CD4-positive, alpha-beta T cell (primary cell): Measurements from ENCODE around the gene HDAC4. TPM values are rescaled to one million over a fixed set of nuclear protein-coding genes. Genes with fewer than 3 reads are reported as not detected.

Experiments used
- ATAC-seq: fragments of 200-7000 bp; cut with Tn5 transposase; one replicate; pipeline ENCODE4 v1.10.0; 2022; ENCODE audit warnings: mild to moderate bottlenecking; ENCODE audit not compliant: poor library complexity
- CTCF ChIA-PET: fragments of 350-600 bp; sonication (Branson Sonifier 250); formaldehyde crosslinking; loops from one replicate; lab custom pipeline; 2021; ENCODE audit warnings: antibody characterized with exemption, inconsistent platforms; lab: Charles Lee
- POLR2A ChIA-PET: fragments of 350-600 bp; sonication (Branson Sonifier 250); formaldehyde crosslinking; loops from one replicate; lab custom pipeline; 2021; ENCODE audit warnings: antibody characterized with exemption, inconsistent platforms; lab: Charles Lee
- DNase-seq, 14 experiments: peaks; one replicate each; pipeline ENCODE4 v3.0.0-alpha.2; 2013 to 2020; ENCODE audit warnings: mixed read lengths in 2 of 14
- H3K27ac ChIP-seq, 2 donors: one replicate each; pipeline versions ENCODE4 v1.5.1 to v1.7.0; 2013; ENCODE audit warnings: low read length in 2 of 2, low read depth in 1 of 2, mild to moderate bottlenecking in 1 of 2
- H3K27me3 ChIP-seq, 2 experiments: 1 replicate in 1 of 2; 2 replicates in 1 of 2; pipeline versions ENCODE4 v1.6.1 to v1.7.0; 2013; ENCODE audit warnings: low read length in 2 of 2, control low read depth in 1 of 2, mild to moderate bottlenecking in 1 of 2, moderate library complexity in 1 of 2; ENCODE audit not compliant: insufficient read depth in 2 of 2, control insufficient read depth in 1 of 2
- H3K36me3 ChIP-seq: one replicate; pipeline ENCODE4 v1.6.1; 2013; ENCODE audit warnings: low read length, control low read depth; ENCODE audit not compliant: insufficient read depth
- H3K4me1 ChIP-seq: one replicate; pipeline ENCODE4 v1.6.1; 2013; ENCODE audit warnings: low read length, control low read depth; ENCODE audit not compliant: insufficient read depth
- H3K4me3 ChIP-seq: one replicate; pipeline ENCODE4 v1.5.1; 2013; ENCODE audit warnings: mild to moderate bottlenecking, low read length, moderate library complexity
- H3K9me3 ChIP-seq, 2 experiments: 1 replicate in 1 of 2; 2 replicates in 1 of 2; pipeline versions ENCODE4 v1.6.1 to v1.7.0; 2013; ENCODE audit warnings: low read length in 2 of 2, mild to moderate bottlenecking in 2 of 2, control low read depth in 1 of 2, moderate library complexity in 1 of 2; ENCODE audit not compliant: control insufficient read depth in 1 of 2, insufficient read depth in 1 of 2
- H3K27ac Mint-ChIP-seq: one replicate; pipeline ENCODE4 v1.8.0; 2020; ENCODE audit warnings: mixed read lengths
- H3K27me3 Mint-ChIP-seq: one replicate; pipeline ENCODE4 v1.8.0; 2021; ENCODE audit warnings: mixed read lengths
- H3K36me3 Mint-ChIP-seq: one replicate; pipeline ENCODE4 v1.8.0; 2021; ENCODE audit warnings: low read depth, mixed read lengths
- H3K4me1 Mint-ChIP-seq: one replicate; pipeline ENCODE4 v1.8.0; 2021; ENCODE audit warnings: low read depth, mixed read lengths
- H3K4me3 Mint-ChIP-seq: one replicate; pipeline ENCODE4 v1.8.0; 2020; ENCODE audit warnings: mild to moderate bottlenecking, mixed read lengths
- H3K9me3 Mint-ChIP-seq: one replicate; pipeline ENCODE4 v1.8.0; 2020; ENCODE audit warnings: mixed read lengths
- CTCF ChIP-seq: fragments of 200-600 bp; IDR thresholded peaks from one replicate; pipeline ENCODE4 v1.8.0; 2022; ENCODE audit warnings: antibody characterized with exemption, mild to moderate bottlenecking
- intact Hi-C, 2 experiments: fragments of 100-400 bp; cut with DNase I in 1 of 2; cut with micrococcal nuclease in 1 of 2; formaldehyde crosslinking; loops; one replicate each; pipeline versions ENCODE4 v1.15.1 to v1.9.0; 2023 to 2025; cut with DNase I, micrococcal nuclease
- total RNA-seq, 174 experiments: library from RNA in 2 of 174; stranded (reverse) in 2 of 174; gene quantifications; one replicate each; pipeline ENCODE4 v1.2.3 and lab custom pipeline; 2021 to 2026

HDAC4 gene
- total RNA-seq, 2 experiments from 2014 or later = 45.3 to 49.2 TPM

GRCh38 chr2:239064253-239064652 is 336.6 kb downstream of the HDAC4 start:
- H3K4me3 Mint-ChIP-seq = no peak overlapping the region
- POLR2A ChIA-PET = no interaction called here
- Histone ChIP-seq H3K36me3 (peaks cover 71% of the 10 kb centered on the region), H3K27me3 (no peaks in the 10 kb centered on the region), H3K4me3 (no peak overlapping the region), H3K27ac (no peak overlapping the region), H3K4me1 (no peaks in the 10 kb centered on the region), H3K9me3 (peaks cover 0 to 16% of the 10 kb centered on the region in 2 experiments)
- TF ChIP-seq CTCF = no peak
- intact Hi-C loops = no loop called here
- no peaks in the 10 kb centered on the region for H3K27me3 Mint-ChIP-seq
- DNase-seq (no peak), ATAC-seq (no peak)
- no peaks in the 10 kb centered on the region for H3K4me1 Mint-ChIP-seq
- peaks cover 59% of the 10 kb centered on the region for H3K36me3 Mint-ChIP-seq
- CTCF ChIA-PET = no interaction called here
- no peak overlapping the region for H3K27ac Mint-ChIP-seq
- H3K9me3 Mint-ChIP-seq = no peaks in the 10 kb centered on the region

GRCh38 chr2:239062743-239063142 is 338.1 kb downstream of the HDAC4 start:
- Histone ChIP-seq H3K4me3 (no peak overlapping the region), H3K4me1 (no peaks in the 10 kb centered on the region), H3K27ac (no peak overlapping the region), H3K9me3 (peaks cover 1 to 20% of the 10 kb centered on the region in 2 experiments), H3K36me3 (peaks cover 69% of the 10 kb centered on the region), H3K27me3 (no peaks in the 10 kb centered on the region)
- intact Hi-C loops = no loop called here
- ATAC-seq = no peak
- DNase-seq = no peak
- ChIA-PET POLR2A (no interaction called here), CTCF (no interaction called here)
- Mint-ChIP-seq H3K27ac (no peak overlapping the region), H3K36me3 (peaks cover 54% of the 10 kb centered on the region), H3K9me3 (no peaks in the 10 kb centered on the region), H3K27me3 (no peaks in the 10 kb centered on the region), H3K4me1 (no peaks in the 10 kb centered on the region), H3K4me3 (no peak overlapping the region)
- TF ChIP-seq CTCF = no peak

- CTCF ChIA-PET = no interaction called here
- Histone ChIP-seq H3K4me1 (no peaks in the 10 kb centered on the region), H3K9me3 (peaks cover 5 to 20% of the 10 kb centered on the region in 2 experiments), H3K4me3 (no peak overlapping the region), H3K27ac (no peak overlapping the region), H3K36me3 (peaks cover 62% of the 10 kb centered on the region), H3K27me3 (no peaks in the 10 kb centered on the region)
- Mint-ChIP-seq H3K27ac (no peak overlapping the region), H3K36me3 (peaks cover 50% of the 10 kb centered on the region), H3K27me3 (no peaks in the 10 kb centered on the region), H3K4me1 (no peaks in the 10 kb centered on the region), H3K9me3 (no peaks in the 10 kb centered on the region), H3K4me3 (no peak overlapping the region)
- DNase-seq = no peak
- TF ChIP-seq CTCF = no peak
- POLR2A ChIA-PET = no interaction called here
- ATAC-seq = no peak
- intact Hi-C loops = no loop called here
These were observed 338.8 kb downstream of the HDAC4 start for GRCh38 chr2:239061824-239062570.
